GM21381 (cell line): ENCODE data around the gene MST1.
"Not testable (repeated sequence)": the region's sequence is repeated elsewhere in the genome, so short reads cannot be mapped to it uniquely, and the experiment has no call there.

Experiments used
- ATAC-seq: cut with Tn5 transposase; IDR thresholded peaks from one replicate; pipeline ENCODE4 v1.9.1; 2021; ENCODE audit warnings: mild to moderate bottlenecking, moderate library complexity; ENCODE audit not compliant: unreplicated experiment

MST1 gene

GRCh38 chr3:49701388-49702077 is 12.3 kb upstream of the MST1 start:
- ATAC-seq, result no peak

- no peak for ATAC-seq
Measured at GRCh38 chr3:49700453-49701128, 11.3 kb upstream of the MST1 start.

- no peak for ATAC-seq
Measured at GRCh38 chr3:49700014-49700413, 10.7 kb upstream of the MST1 start.

- no peak for ATAC-seq
Measured at GRCh38 chr3:49699281-49699979, 10.2 kb upstream of the MST1 start.

GRCh38 chr3:49695350-49696015 is 6.2 kb upstream of the MST1 start:
- ATAC-seq, result not testable (repeated sequence)

- ATAC-seq, result not testable (repeated sequence)
Measured at GRCh38 chr3:49694409-49695070, 5.3 kb upstream of the MST1 start.

GRCh38 chr3:49691481-49691880 is 2.2 kb upstream of the MST1 start:
- ATAC-seq, result not testable (repeated sequence)

- ATAC-seq, result not testable (repeated sequence)
Measured at GRCh38 chr3:49690856-49691255, 1.6 kb upstream of the MST1 start.

- ATAC-seq, result peak; percentile 3
Measured at GRCh38 chr3:49689908-49690624, 792 bp upstream of the MST1 start.

- peak; percentile 21 for ATAC-seq
Measured at GRCh38 chr3:49688338-49689045, 782 bp downstream of the MST1 start.

GRCh38 chr3:49687424-49687795 is 1.9 kb downstream of the MST1 start:
- not testable (repeated sequence) for ATAC-seq

- not testable (repeated sequence) for ATAC-seq
Measured at GRCh38 chr3:49686769-49687423, 2.4 kb downstream of the MST1 start.

- ATAC-seq, result not testable (repeated sequence)
Measured at GRCh38 chr3:49686346-49686745, 2.9 kb downstream of the MST1 start.

- ATAC-seq, result not testable (repeated sequence)
Measured at GRCh38 chr3:49685846-49686245, 3.4 kb downstream of the MST1 start.

GRCh38 chr3:49685103-49685502 is 4.2 kb downstream of the MST1 start:
- not testable (repeated sequence) for ATAC-seq

- not testable (repeated sequence) for ATAC-seq
Measured at GRCh38 chr3:49684453-49684852, 4.8 kb downstream of the MST1 start.

- ATAC-seq, result no peak
Measured at GRCh38 chr3:49683162-49683561, 6.1 kb downstream of the MST1 start.

- ATAC-seq, result no peak
Measured at GRCh38 chr3:49681543-49681942, 7.7 kb downstream of the MST1 start.

GRCh38 chr3:49681232-49681522 is 8.1 kb downstream of the MST1 start:
- ATAC-seq, result no peak
